Measurements from ENCODE around the gene HINFP. TPM values are rescaled to one million over a fixed set of nuclear protein-coding genes. Genes with fewer than 3 reads are reported as not detected.

Gene HINFP
- total RNA-seq, 1 donor from 2014 or later: 32.8 TPM

DNA sequence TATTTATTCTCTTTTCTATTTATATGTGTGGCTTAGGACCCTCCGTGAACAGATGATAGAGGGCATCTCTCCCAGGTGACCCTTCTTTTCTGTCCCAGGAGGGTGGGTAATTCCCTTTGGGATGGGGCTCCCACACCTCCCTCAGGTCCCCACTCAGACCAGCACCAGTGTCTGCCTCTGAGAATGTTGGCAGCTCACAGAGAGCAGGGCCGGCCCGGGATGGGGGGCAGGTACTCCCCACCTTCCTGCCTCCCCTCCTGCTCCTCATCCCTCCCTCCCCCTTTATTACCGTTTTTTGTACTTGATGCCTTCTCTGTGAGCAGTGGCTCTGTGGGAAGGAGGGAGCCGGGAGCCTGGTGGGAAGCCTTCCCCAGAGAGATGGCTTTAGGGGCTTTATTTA lies 4.8 kb upstream of the HINFP start:
- peaks cover 11% of the 10 kb centered on the region for H3K4me1 Mint-ChIP-seq
- no peak overlapping the region for H3K27ac Mint-ChIP-seq

DNA sequence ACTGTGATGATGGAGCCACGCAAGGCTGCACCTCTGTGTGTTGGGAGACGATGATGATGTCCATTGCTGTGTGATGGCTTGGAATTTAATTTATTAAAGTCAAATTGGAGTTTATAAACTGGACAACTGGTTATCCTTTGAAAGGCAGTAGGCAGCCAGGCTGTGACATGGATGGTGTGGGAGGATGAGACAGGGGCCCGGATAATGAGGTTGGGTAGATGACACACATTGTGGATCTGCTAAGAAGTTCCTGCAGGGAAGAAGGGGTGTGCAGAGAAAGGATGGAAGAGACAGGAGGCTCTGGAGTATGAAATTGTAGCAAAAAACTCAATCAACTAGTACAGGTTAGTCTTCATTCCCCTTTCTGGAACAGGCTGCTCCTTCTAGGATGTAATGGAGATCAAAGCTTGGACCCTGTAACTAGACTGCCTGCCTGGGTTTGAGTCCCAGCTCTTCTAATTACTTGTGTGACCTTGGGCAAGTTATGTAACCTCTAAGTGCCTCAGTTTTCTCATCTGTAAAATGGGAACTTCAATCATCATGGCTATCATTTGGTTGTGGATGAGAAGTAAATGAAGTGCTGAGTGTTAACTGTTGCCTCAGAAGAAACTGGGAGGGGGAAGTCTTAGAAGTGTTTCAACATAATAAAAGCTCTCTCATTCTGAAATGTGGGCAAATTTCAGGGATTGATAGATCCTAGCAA lies 4.2 kb upstream of the HINFP start:
- Mint-ChIP-seq H3K27ac (no peak overlapping the region), H3K27me3 (ENCODE audit: low read depth) (no peaks in the 10 kb centered on the region), H3K9me3 (no peaks in the 10 kb centered on the region), H3K4me1 (peaks cover 14% of the 10 kb centered on the region), H3K36me3 (peaks cover 13% of the 10 kb centered on the region), H3K4me3 (no peak overlapping the region)
- TF ChIP-seq, protein P1, sequence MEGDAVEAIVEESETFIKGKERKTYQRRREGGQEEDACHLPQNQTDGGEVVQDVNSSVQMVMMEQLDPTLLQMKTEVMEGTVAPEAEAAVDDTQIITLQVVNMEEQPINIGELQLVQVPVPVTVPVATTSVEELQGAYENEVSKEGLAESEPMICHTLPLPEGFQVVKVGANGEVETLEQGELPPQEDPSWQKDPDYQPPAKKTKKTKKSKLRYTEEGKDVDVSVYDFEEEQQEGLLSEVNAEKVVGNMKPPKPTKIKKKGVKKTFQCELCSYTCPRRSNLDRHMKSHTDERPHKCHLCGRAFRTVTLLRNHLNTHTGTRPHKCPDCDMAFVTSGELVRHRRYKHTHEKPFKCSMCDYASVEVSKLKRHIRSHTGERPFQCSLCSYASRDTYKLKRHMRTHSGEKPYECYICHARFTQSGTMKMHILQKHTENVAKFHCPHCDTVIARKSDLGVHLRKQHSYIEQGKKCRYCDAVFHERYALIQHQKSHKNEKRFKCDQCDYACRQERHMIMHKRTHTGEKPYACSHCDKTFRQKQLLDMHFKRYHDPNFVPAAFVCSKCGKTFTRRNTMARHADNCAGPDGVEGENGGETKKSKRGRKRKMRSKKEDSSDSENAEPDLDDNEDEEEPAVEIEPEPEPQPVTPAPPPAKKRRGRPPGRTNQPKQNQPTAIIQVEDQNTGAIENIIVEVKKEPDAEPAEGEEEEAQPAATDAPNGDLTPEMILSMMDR (IDR thresholded peaks at IDR 0.05; ENCODE audit: unreplicated experiment): no peak
- no peak for DNase-seq (ENCODE audit: low spot score in 2 of 2, unreplicated experiment in 2 of 2)

More for the DNA sequence above, 4.8 kb upstream of the HINFP start:
- Mint-ChIP-seq H3K4me3 (no peak overlapping the region), H3K9me3 (no peaks in the 10 kb centered on the region), H3K36me3 (peaks cover 16% of the 10 kb centered on the region), H3K27me3 (ENCODE audit: low read depth) (no peaks in the 10 kb centered on the region)
- DNase-seq (ENCODE audit: low spot score in 2 of 2, unreplicated experiment in 2 of 2): no peak
- TF ChIP-seq, protein P1 (IDR thresholded peaks at IDR 0.05; ENCODE audit: unreplicated experiment): no peak

DNA sequence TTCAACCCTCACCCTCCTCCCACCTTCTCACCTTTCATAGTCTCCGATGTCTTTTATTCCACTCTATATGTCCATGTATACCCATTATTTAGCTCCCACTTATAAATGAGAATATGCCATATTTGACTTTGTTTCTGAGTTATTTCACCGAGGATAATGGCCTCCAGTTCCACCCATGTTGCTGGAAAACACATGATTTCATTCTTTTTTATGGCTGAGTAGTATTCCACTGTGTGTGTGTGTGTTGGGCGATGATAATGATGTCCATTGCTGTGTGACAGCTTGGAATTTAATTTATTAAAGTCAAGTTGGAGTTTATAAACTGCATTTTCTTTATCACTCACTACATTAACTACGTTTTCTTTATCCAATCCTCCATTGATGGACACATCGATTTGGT lies 3.2 kb upstream of the HINFP start:
- Mint-ChIP-seq H3K4me3 (no peak overlapping the region), H3K9me3 (no peaks in the 10 kb centered on the region), H3K27ac (no peak overlapping the region), H3K4me1 (peaks cover 22% of the 10 kb centered on the region), H3K36me3 (peaks cover 13% of the 10 kb centered on the region), H3K27me3 (ENCODE audit: low read depth) (no peaks in the 10 kb centered on the region)
- no peak for DNase-seq (ENCODE audit: low spot score in 2 of 2, unreplicated experiment in 2 of 2)
- TF ChIP-seq, protein P1 (IDR thresholded peaks at IDR 0.05; ENCODE audit: unreplicated experiment): no peak

DNA sequence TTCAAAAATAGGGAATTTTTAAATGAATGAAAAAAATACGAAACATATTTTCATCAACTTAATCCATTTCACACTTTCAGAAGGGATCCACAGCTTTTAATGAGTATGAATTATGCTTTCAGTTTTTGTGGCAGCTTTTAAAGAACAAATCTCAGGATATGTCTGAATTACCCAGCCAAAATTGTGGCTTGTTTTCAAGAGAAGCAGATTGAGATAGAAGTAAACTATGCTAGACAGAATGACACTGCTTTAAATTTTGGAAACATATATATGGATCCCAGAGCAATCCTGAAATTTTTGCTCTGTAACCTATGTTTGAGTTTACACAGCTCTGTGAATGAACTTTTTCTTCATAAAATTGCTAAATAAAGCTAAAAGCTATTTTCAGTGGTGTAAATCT lies 2.4 kb upstream of the HINFP start:
- TF ChIP-seq, protein P1 (IDR thresholded peaks at IDR 0.05; ENCODE audit: unreplicated experiment): no peak
- H3K27me3 Mint-ChIP-seq (ENCODE audit: low read depth): no peaks in the 10 kb centered on the region
- H3K9me3 Mint-ChIP-seq: no peaks in the 10 kb centered on the region
- H3K4me1 Mint-ChIP-seq: peaks cover 22% of the 10 kb centered on the region
- no peak overlapping the region for H3K27ac Mint-ChIP-seq
- no peak overlapping the region for H3K4me3 Mint-ChIP-seq
- DNase-seq (ENCODE audit: low spot score in 2 of 2, unreplicated experiment in 2 of 2): no peak
- H3K36me3 Mint-ChIP-seq: peaks cover 13% of the 10 kb centered on the region

DNA sequence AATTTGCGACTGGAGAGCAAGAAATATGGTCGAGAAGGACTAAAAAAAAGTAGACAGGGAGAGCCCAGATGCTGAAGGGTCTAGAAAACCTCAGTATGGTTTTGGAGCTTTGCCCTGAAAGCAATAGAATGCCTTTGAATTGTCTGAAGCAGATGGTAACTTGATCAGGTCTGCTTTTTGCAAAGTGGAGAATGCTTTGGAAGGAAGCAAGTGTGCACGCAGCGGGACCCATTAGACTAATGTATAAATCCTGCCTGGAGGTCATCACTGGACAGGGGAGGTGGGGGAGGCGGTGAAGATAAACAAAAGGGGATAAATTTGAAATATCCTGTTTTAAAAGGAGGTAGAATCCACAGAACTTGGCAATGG lies 757 bp upstream of the HINFP start:
- TF ChIP-seq, protein P1 (IDR thresholded peaks at IDR 0.05; ENCODE audit: unreplicated experiment): no peak
- Mint-ChIP-seq H3K36me3 (peaks cover 12% of the 10 kb centered on the region), H3K27ac (peak overlapping the region; percentile 86), H3K27me3 (ENCODE audit: low read depth) (no peaks in the 10 kb centered on the region), H3K4me3 (peak overlapping the region; percentile 89), H3K4me1 (peaks cover 22% of the 10 kb centered on the region), H3K9me3 (no peaks in the 10 kb centered on the region)
- no peak for DNase-seq (ENCODE audit: low spot score in 2 of 2, unreplicated experiment in 2 of 2)

DNA sequence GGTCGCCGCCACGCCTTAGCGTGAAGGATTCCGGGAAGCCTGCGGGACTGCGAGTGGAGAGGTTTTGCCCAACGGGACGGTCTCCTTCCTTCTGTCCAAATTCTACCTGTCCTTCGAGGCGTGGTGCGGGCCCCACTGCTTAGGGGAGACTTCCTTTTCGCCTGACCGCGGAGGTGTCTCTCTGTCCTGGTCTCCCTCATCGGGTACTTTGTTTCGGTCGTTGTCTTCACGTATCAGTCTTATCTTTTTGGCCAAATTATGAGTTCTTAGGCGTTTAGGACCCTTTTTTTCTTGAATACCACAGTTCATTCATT lies 388 bp downstream of the HINFP start:
- Mint-ChIP-seq H3K27ac (peak overlapping the region; percentile 93), H3K27me3 (ENCODE audit: low read depth) (no peaks in the 10 kb centered on the region), H3K36me3 (peaks cover 8% of the 10 kb centered on the region), H3K4me3 (peak overlapping the region; percentile 89), H3K9me3 (no peaks in the 10 kb centered on the region), H3K4me1 (peaks cover 22% of the 10 kb centered on the region)
- no peak for DNase-seq (ENCODE audit: low spot score in 2 of 2, unreplicated experiment in 2 of 2)
- TF ChIP-seq, protein P1 (IDR thresholded peaks at IDR 0.05; ENCODE audit: unreplicated experiment): no peak

Data from mesothelial cell of epicardium (in vitro differentiated cells).